H9 (cell line): ENCODE results near the gene CD72. TPM values are rescaled to one million over a fixed set of nuclear protein-coding genes. Genes with fewer than 3 reads are reported as not detected.
A peak's percentile ranks its signal among the peaks of the same experiment; 100 is the strongest.

Source experiments
- DNase-seq: peaks from one replicate; pipeline ENCODE4 v3.0.0-alpha.2; 2017
- H2AFZ ChIP-seq: one replicate; pipeline ENCODE4 v1.6.1; 2013; ENCODE audit warnings: mild to moderate bottlenecking, low read length, control low read depth, moderate library complexity
- H2AK5ac ChIP-seq: 2 replicates; pipeline ENCODE4 v1.6.1; 2013; ENCODE audit warnings: low read length, control low read depth, mixed read lengths; ENCODE audit not compliant: insufficient read length
- H2BK120ac ChIP-seq: one replicate; pipeline ENCODE4 v1.6.1; 2013; ENCODE audit warnings: low read depth, mild to moderate bottlenecking, low read length, control low read depth, inconsistent platforms; ENCODE audit not compliant: poor library complexity, severe bottlenecking
- H2BK12ac ChIP-seq: 2 replicates; pipeline ENCODE4 v1.6.1; 2013; ENCODE audit warnings: low read length, control low read depth, mixed read lengths, low read depth; ENCODE audit not compliant: insufficient read length
- H2BK15ac ChIP-seq: 2 replicates; pipeline ENCODE4 v1.6.1; 2013; ENCODE audit warnings: low read depth, low read length, control low read depth
- H2BK20ac ChIP-seq: one replicate; pipeline ENCODE4 v1.6.1; 2013; ENCODE audit warnings: low read depth, mild to moderate bottlenecking, low read length, control low read depth, inconsistent platforms; ENCODE audit not compliant: poor library complexity, severe bottlenecking
- H2BK5ac ChIP-seq: 2 replicates; pipeline ENCODE4 v1.6.1; 2013; ENCODE audit warnings: low read length, control low read depth, mixed read lengths; ENCODE audit not compliant: insufficient read length
- H3K14ac ChIP-seq: 2 replicates; pipeline ENCODE4 v1.6.1; 2013; ENCODE audit warnings: low read length, control low read depth; ENCODE audit not compliant: insufficient read depth
- H3K18ac ChIP-seq: 2 replicates; pipeline ENCODE4 v1.6.1; 2013; ENCODE audit warnings: low read depth, mild to moderate bottlenecking, mixed read lengths, low read length, control low read depth; ENCODE audit not compliant: insufficient read length
- H3K23ac ChIP-seq: 2 replicates; pipeline ENCODE4 v1.6.1; 2013; ENCODE audit warnings: low read length, control low read depth, mixed read lengths, low read depth; ENCODE audit not compliant: insufficient read length
- H3K23me2 ChIP-seq: 2 replicates; pipeline ENCODE4 v1.6.1; 2013; ENCODE audit warnings: low read depth, mild to moderate bottlenecking, mixed read lengths, low read length, control low read depth; ENCODE audit not compliant: insufficient read length, poor library complexity, severe bottlenecking
- H3K27ac ChIP-seq: 2 replicates; pipeline ENCODE4 v1.5.1; 2013; ENCODE audit warnings: low read length, control low read depth, mixed read lengths, low read depth; ENCODE audit not compliant: insufficient read length
- H3K27me3 ChIP-seq: 2 replicates; pipeline ENCODE4 v1.6.1; 2013; ENCODE audit warnings: low read length, control low read depth, inconsistent platforms; ENCODE audit not compliant: insufficient read depth
- H3K4ac ChIP-seq: 2 replicates; pipeline ENCODE4 v1.6.1; 2013; ENCODE audit warnings: low read depth, mild to moderate bottlenecking, control low read depth, inconsistent platforms, low read length, moderate library complexity
- H3K4me1 ChIP-seq: 2 replicates; pipeline ENCODE4 v1.6.1; 2013; ENCODE audit warnings: low read length, control low read depth, inconsistent platforms; ENCODE audit not compliant: insufficient read depth
- H3K4me2 ChIP-seq: 2 replicates; pipeline ENCODE4 v1.6.1; 2013; ENCODE audit warnings: low read length, control low read depth, mixed read lengths; ENCODE audit not compliant: insufficient read length, insufficient read depth
- H3K56ac ChIP-seq: 2 replicates; pipeline ENCODE4 v1.6.1; 2013; ENCODE audit warnings: low read depth, mild to moderate bottlenecking, mixed read lengths, low read length, control low read depth; ENCODE audit not compliant: insufficient read length
- H3K79me1 ChIP-seq: 2 replicates; pipeline ENCODE4 v1.6.1; 2013; ENCODE audit warnings: low read depth, mild to moderate bottlenecking, moderate library complexity, low read length, control low read depth, inconsistent platforms; ENCODE audit not compliant: insufficient read depth, poor library complexity, severe bottlenecking
- H3K79me2 ChIP-seq: 2 replicates; pipeline ENCODE4 v1.6.1; 2013; ENCODE audit warnings: low read length, control low read depth, inconsistent platforms; ENCODE audit not compliant: insufficient read depth
- H3K9ac ChIP-seq: 2 replicates; pipeline ENCODE4 v1.6.1; 2013; ENCODE audit warnings: low read length, control low read depth, mixed read lengths; ENCODE audit not compliant: insufficient read length; ENCODE audit errors: extremely low read depth
- H3K9me3 ChIP-seq: one replicate; pipeline ENCODE4 v1.6.1; 2013; ENCODE audit warnings: low read depth, low read length, inconsistent platforms; ENCODE audit not compliant: control insufficient read depth
- H3T11ph ChIP-seq: one replicate; pipeline ENCODE4 v1.6.1; 2013; ENCODE audit warnings: mild to moderate bottlenecking, low read length, control low read depth, inconsistent platforms
- H4K20me1 ChIP-seq: one replicate; pipeline ENCODE4 v1.6.1; 2013; ENCODE audit not compliant: control insufficient read depth, insufficient read length, insufficient read depth
- H4K5ac ChIP-seq: 2 replicates; pipeline ENCODE4 v1.6.1; 2013; ENCODE audit warnings: low read depth, mild to moderate bottlenecking, mixed read lengths, low read length, control low read depth; ENCODE audit not compliant: insufficient read length
- H4K8ac ChIP-seq: replicated peaks from 2 replicates; pipeline ENCODE4 v1.6.1; 2013; ENCODE audit warnings: low read length, control low read depth, mixed read lengths, low read depth; ENCODE audit not compliant: insufficient read length
- H4K91ac ChIP-seq: 2 replicates; pipeline ENCODE4 v1.6.1; 2013; ENCODE audit warnings: low read depth, mild to moderate bottlenecking, moderate library complexity, mixed read lengths, low read length, control low read depth; ENCODE audit not compliant: insufficient read length
- H3K27ac Mint-ChIP-seq, 3 experiments: 2 replicates in 2 of 3; 3 replicates in 1 of 3; pipeline ENCODE4 v1.8.0; 2020 to 2021; ENCODE audit warnings: mixed read lengths in 3 of 3, mild to moderate bottlenecking in 1 of 3, moderate library complexity in 1 of 3
- H3K27me3 Mint-ChIP-seq: 2 replicates; pipeline ENCODE4 v1.8.0; 2021; ENCODE audit warnings: low read depth, mild to moderate bottlenecking, moderate library complexity, mixed read lengths
- H3K36me3 Mint-ChIP-seq, 3 experiments: 2 replicates in 2 of 3; 3 replicates in 1 of 3; pipeline ENCODE4 v1.8.0; 2020 to 2021; ENCODE audit warnings: low read depth in 3 of 3, mixed read lengths in 3 of 3; ENCODE audit not compliant: insufficient read depth in 1 of 3
- H3K4me1 Mint-ChIP-seq, 2 experiments: 2 replicates each; pipeline ENCODE4 v1.8.0; 2020; ENCODE audit warnings: mixed read lengths in 2 of 2
- H3K4me3 Mint-ChIP-seq, 2 experiments: 2 replicates in 1 of 2; 3 replicates in 1 of 2; pipeline ENCODE4 v1.8.0; 2020 to 2021; ENCODE audit warnings: mild to moderate bottlenecking in 2 of 2, mixed read lengths in 2 of 2, moderate library complexity in 1 of 2
- H3K9me3 Mint-ChIP-seq, 2 experiments: 2 replicates in 1 of 2; 3 replicates in 1 of 2; pipeline ENCODE4 v1.8.0; 2020; ENCODE audit warnings: mild to moderate bottlenecking in 2 of 2, mixed read lengths in 2 of 2, moderate library complexity in 1 of 2
- WGBS: extraction: QIAGEN DNeasy Blood & Tissue Kit; methylation state at CpG from one replicate; pipeline ENCODE4 v1.1.7; 2013; ENCODE audit warnings: missing lambda C conversion rate, low lambda C conversion rate, mixed read lengths; ENCODE audit not compliant: insufficient read length; ENCODE audit errors: extremely low coverage; 5-methylcytosine and 5-hydroxymethylcytosine counted together
- total RNA-seq: library from RNA; stranded (reverse); gene quantifications from 2 replicates; pipeline ENCODE4 v1.2.1, GENCODE V29; 2021
- TF ChIP-seq, protein P1 (sequence below): fragments of 200-600 bp; sonication (generic); conservative IDR thresholded peaks from 3 replicates; pipeline ENCODE4 v1.8.0; 2021; ENCODE audit warnings: antibody characterized with exemption, mild to moderate bottlenecking

Gene CD72
- total RNA-seq, 1 experiment from 2014 or later = 3.9 TPM

DNA sequence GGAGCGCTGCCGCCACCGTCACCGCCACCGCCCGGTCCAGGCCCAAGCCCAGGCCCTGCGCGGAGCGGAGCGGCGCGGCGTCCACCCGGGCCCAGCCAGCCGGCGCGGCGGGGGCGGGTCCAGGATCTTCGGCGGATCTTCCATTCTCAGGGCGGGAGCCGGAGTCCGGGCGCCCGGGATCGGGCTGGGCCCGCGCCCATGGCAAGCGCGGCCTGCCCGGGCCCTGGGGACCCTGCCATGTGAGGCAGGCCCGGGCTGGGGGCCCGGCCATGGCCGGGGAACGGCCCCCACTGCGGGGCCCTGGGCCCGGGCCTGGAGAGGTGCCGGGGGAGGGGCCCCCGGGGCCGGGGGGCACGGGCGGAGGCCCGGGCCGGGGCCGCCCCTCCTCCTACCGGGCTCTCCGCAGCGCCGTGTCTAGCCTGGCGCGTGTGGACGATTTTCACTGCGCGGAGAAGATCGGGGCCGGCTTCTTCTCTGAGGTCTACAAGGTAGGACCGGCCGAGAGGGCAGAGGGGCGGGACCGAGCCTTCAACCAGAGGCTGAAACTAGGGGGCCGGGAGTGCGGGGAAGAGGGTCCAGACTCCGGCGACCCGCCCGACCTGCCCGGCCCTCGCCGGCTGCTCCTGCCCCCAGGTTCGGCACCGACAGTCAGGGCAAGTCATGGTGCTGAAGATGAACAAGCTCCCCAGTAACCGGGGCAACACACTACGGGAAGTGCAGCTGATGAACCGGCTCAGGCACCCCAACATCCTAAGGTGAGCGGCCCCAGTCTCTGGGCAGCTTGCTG is 12.7 kb downstream of the CD72 start:
- no peak overlapping the region for H2BK15ac ChIP-seq
- H3K9ac ChIP-seq = peak overlapping the region; percentile 16
- H3K79me1 ChIP-seq = no peaks in the 10 kb centered on the region
- H2AFZ ChIP-seq = no peak overlapping the region
- no peak overlapping the region for H3T11ph ChIP-seq
- TF ChIP-seq, protein P1, sequence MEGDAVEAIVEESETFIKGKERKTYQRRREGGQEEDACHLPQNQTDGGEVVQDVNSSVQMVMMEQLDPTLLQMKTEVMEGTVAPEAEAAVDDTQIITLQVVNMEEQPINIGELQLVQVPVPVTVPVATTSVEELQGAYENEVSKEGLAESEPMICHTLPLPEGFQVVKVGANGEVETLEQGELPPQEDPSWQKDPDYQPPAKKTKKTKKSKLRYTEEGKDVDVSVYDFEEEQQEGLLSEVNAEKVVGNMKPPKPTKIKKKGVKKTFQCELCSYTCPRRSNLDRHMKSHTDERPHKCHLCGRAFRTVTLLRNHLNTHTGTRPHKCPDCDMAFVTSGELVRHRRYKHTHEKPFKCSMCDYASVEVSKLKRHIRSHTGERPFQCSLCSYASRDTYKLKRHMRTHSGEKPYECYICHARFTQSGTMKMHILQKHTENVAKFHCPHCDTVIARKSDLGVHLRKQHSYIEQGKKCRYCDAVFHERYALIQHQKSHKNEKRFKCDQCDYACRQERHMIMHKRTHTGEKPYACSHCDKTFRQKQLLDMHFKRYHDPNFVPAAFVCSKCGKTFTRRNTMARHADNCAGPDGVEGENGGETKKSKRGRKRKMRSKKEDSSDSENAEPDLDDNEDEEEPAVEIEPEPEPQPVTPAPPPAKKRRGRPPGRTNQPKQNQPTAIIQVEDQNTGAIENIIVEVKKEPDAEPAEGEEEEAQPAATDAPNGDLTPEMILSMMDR = no peak
- H2BK120ac ChIP-seq = no peak overlapping the region
- H3K23me2 ChIP-seq = peaks cover 15% of the 10 kb centered on the region
- no peak overlapping the region for H2BK20ac ChIP-seq
- H3K4ac ChIP-seq = no peak overlapping the region
- Mint-ChIP-seq H3K36me3 (peaks cover 9 to 25% (median 21%) of the 10 kb centered on the region in 3 experiments; a peak in 6 of 7 replicates), H3K9me3 (no peaks in the 10 kb centered on the region; a peak in 1 of 5 replicates), H3K27ac (peak overlapping the region in 1 of 3 experiments; percentile 29; a peak in 1 of 7 replicates), H3K4me1 (peaks cover 14 to 23% of the 10 kb centered on the region in 2 experiments), H3K27me3 (peaks cover 3% of the 10 kb centered on the region; the same call in 1 of the 2 replicates), H3K4me3 (peak overlapping the region; percentile 72 to 85)
- no peaks in the 10 kb centered on the region for H3K27me3 ChIP-seq
- no peak overlapping the region for H4K5ac ChIP-seq
- no peak overlapping the region for H2BK12ac ChIP-seq
- H3K9me3 ChIP-seq = no peaks in the 10 kb centered on the region
- no peaks in the 10 kb centered on the region for H4K20me1 ChIP-seq
- H2AK5ac ChIP-seq = no peak overlapping the region
- H3K79me2 ChIP-seq = no peaks in the 10 kb centered on the region
- WGBS = no CpG with 5 or more reads among the region's 76 CpGs
- H4K91ac ChIP-seq = no peak overlapping the region
- H2BK5ac ChIP-seq = no peak overlapping the region
- no peak overlapping the region for H3K23ac ChIP-seq
- H3K4me1 ChIP-seq = no peaks in the 10 kb centered on the region; the same call in 1 of the 2 replicates
- no peak overlapping the region for H3K14ac ChIP-seq
- H3K56ac ChIP-seq = no peak overlapping the region
- H3K18ac ChIP-seq = no peak overlapping the region
- peak overlapping the region; percentile 81 for H3K4me2 ChIP-seq
- DNase-seq = no peak
- H4K8ac ChIP-seq = no peak overlapping the region
- no peak overlapping the region for H3K27ac ChIP-seq
